Stimulated activated CD8-positive, alpha-beta memory T cell treated with anti-CD3 and anti-CD28 coated beads, Interleukin-12 subunit alpha, Interleukin-12 subunit beta, amount 100 ng/mL, for 1 hour (primary cell): ENCODE measurements around the gene CPNE4.

Source experiments
- DNase-seq: peaks from one replicate; pipeline ENCODE4 v3.0.0-alpha.2; 2020; ENCODE audit warnings: low read depth

The CPNE4 gene

GRCh38 chr3:131735544-131735943 is 299.3 kb downstream of the CPNE4 start:
- no peak for DNase-seq

GRCh38 chr3:131735116-131735515 is 299.7 kb downstream of the CPNE4 start:
- DNase-seq: no peak

GRCh38 chr3:131733086-131733841 is 301.6 kb downstream of the CPNE4 start:
- DNase-seq: no peak

GRCh38 chr3:131731709-131732108 is 303.1 kb downstream of the CPNE4 start:
- DNase-seq: no peak

GRCh38 chr3:131730581-131730980 is 304.2 kb downstream of the CPNE4 start:
- DNase-seq: no peak

GRCh38 chr3:131729643-131730017 is 305.2 kb downstream of the CPNE4 start:
- no peak for DNase-seq

- no peak for DNase-seq
These were observed 305.7 kb downstream of the CPNE4 start for GRCh38 chr3:131728898-131729642.

- no peak for DNase-seq
These were observed 309.4 kb downstream of the CPNE4 start for GRCh38 chr3:131725414-131725813.

GRCh38 chr3:131723343-131723742 is 311.5 kb downstream of the CPNE4 start:
- no peak for DNase-seq

- no peak for DNase-seq
These were observed 317.3 kb downstream of the CPNE4 start for GRCh38 chr3:131717493-131717892.

- no peak for DNase-seq
These were observed 317.9 kb downstream of the CPNE4 start for GRCh38 chr3:131716943-131717342.

GRCh38 chr3:131716007-131716406 is 318.8 kb downstream of the CPNE4 start:
- no peak for DNase-seq

- no peak for DNase-seq
These were observed 320.1 kb downstream of the CPNE4 start for GRCh38 chr3:131714585-131715220.

- DNase-seq: no peak
These were observed 321.2 kb downstream of the CPNE4 start for GRCh38 chr3:131713416-131714123.

GRCh38 chr3:131712662-131713061 is 322.2 kb downstream of the CPNE4 start:
- no peak for DNase-seq

GRCh38 chr3:131711114-131711768 is 323.6 kb downstream of the CPNE4 start:
- no peak for DNase-seq

GRCh38 chr3:131708241-131708640 is 326.6 kb downstream of the CPNE4 start:
- DNase-seq: no peak

GRCh38 chr3:131705558-131706051 is 329.2 kb downstream of the CPNE4 start:
- no peak for DNase-seq

- DNase-seq: no peak
These were observed 329.7 kb downstream of the CPNE4 start for GRCh38 chr3:131705099-131705498.

- DNase-seq: no peak
These were observed 330.7 kb downstream of the CPNE4 start for GRCh38 chr3:131704098-131704497.

- no peak for DNase-seq
These were observed 332.7 kb downstream of the CPNE4 start for GRCh38 chr3:131702146-131702545.
